Stimulated activated CD4-positive, alpha-beta T cell treated with anti-CD3 and anti-CD28 coated beads, Interleukin-2, amount 100 ng/mL, for 48 hours (primary cell): Measurements from ENCODE around the gene RNASE13.
"Not testable (repeated sequence)": the region's sequence is repeated elsewhere in the genome, so short reads cannot be mapped to it uniquely, and the experiment has no call there.

Experiments used
- DNase-seq, 2 donors: peaks; one replicate each; pipeline ENCODE4 v3.0.0-alpha.2; 2020

RNASE13 gene

DNA sequence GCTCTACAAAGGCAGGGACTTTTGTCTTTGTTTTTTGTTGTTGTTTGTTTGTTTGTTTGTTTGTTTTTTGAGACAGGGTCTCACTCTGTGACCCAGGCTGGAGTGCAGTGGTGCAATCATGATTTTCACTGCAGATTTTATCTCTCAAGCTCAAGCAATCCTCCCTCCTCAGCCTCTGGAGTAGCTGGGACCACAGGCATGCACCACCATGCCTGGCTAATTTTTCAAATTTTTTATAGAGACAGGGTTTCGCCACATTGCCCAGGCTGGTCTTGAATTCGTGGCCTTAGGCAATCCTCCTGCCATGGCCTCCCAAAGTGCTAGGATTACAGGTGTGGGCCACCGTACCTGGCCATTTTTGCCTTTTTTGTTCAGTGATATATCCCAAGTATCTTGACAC is 6.3 kb upstream of the RNASE13 start:
- not testable (repeated sequence) for DNase-seq

DNA sequence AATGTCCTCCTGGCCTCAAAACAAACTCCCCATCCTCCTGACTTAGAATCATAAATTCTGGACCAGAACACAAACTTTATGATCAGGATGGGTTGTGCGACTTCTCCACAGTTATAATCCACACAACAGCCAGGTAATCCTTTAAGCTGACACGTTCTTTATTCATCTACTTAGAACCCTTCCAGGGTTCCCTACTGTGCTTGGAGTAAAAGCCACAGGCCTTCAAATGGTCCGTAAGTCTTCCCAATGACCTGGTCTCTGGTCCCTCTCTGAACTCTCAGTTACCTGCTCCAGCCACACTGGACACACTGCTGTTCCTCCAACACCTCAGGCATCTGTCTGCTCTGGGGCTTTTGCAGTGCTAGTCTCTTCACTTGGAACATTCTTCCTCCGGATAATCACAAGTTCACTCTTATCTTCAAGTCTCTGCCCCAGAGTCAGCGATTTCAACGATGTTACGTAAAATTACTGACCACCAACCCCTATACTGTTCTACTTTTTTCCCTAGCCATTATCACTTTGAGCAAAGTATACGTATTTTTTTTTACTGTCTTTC is 5.8 kb upstream of the RNASE13 start:
- no peak for DNase-seq

DNA sequence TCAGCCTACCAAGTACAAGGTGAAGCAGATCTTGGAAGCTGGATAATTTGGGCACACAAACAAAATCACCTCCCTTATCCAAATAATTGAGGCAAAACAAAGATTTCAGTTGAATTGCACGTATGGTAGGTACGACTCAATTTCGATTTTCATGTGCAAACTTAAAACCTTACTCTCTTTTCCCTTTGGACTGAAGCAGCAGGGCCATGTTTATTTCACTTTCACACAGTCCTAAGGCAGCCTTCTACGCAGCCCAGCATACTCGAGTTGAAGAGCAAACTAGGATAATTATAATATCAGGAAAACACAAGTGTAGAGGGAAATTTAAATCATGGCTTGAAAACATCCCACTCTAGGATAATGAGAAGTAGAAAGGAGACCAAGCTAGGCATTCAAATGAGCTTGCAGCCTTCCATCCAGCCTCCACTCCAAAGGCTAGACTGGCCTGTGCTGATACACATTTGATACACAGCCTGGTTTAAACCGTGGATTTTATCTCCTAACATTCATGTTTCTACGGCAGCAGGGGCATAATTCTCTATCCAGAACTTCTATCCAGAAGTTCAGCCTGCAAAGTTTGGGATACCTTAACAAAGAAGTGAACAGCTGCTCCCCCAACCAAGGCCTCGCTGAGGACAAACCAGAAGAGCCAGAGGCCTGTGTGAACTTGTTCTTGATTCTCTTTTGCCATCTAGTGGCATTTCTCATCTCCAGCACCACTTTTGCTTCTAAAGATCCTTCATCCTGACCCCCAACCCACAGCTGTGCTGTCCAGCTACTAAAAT is 5.2 kb upstream of the RNASE13 start:
- DNase-seq = no peak

DNA sequence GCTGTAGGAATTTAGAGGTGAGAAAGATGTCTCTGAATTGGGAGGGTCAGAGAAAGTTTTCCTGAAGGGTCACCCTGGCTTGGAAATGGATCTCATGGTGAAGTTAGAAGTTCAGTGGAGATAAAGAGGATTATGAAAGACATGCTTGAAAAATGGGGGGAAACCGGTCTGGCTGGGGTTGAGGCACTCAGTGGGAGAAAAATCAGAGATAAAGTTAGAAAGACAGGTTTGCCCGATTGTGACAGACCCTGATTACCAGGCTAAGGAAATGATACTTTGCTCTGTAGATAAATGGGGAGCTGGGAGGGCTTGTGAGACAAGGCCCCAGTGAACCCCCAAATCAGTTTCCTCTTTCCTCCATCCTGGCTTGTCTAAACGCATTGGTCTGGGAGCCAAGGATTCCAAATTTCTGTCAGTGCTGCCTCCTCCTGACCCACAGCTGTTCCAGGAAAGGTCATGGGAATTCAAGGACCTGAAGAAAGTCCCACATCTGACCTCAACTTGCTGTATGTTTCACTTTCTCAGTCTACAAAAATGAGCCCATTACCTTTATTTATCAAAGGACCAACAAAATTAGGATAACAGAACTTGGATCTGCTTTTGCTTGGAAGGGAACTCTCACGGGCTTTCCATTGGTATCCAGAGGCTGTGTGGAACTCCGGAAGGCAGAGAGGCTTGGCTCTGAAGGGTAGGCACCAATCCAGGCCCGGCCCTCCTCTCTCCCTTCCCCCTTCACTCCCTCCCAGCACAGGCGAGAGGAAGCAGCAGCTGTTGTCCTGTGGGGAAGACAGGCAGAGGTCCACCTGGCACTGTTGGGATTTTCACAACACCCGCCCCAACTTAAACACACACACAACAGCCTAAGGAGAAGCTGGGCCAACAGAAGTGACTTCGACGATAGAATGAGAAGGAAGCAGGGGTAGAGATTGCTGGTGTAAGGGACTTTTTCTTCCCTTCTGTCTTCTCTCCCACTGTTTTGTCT is 4.1 kb upstream of the RNASE13 start:
- no peak for DNase-seq

DNA sequence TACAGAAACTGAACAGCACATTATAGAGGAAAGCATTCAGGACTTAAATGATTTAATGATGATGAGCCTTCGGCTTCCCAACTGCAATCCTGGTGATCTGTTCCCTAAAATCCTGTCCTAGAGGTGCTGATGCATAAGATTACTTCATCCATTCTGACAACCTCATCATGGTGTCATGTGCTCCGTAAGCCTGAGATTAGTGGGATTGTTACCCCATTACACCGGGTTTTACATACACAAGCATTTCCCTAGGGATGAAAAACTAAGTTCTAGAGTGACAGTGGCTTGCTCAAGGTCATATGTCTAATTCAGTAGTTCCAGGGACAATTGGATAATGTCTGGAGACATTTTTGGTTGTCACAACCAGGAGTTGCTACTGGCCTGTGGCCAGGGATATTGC is 2.5 kb upstream of the RNASE13 start:
- no peak for DNase-seq

DNA sequence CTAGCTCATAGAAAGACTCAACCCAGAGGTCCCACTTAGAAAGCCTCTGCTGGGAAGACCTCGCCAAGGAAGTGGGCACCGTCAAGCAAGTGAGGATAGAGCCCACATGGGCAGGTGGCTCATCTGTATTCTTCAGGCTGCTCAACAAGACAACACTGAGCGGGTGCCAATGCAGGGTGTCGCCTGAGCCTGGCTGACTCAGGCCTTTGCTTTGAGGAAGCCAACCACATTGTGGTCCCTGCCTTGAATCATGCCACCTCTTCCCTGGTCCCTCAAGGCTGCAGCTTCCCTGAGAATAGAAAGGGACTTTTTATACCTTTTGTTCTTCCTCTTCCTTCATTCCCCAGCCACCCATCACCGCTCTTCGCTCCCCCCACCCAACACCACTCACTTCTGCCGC is 2.1 kb upstream of the RNASE13 start:
- no peak for DNase-seq

DNA sequence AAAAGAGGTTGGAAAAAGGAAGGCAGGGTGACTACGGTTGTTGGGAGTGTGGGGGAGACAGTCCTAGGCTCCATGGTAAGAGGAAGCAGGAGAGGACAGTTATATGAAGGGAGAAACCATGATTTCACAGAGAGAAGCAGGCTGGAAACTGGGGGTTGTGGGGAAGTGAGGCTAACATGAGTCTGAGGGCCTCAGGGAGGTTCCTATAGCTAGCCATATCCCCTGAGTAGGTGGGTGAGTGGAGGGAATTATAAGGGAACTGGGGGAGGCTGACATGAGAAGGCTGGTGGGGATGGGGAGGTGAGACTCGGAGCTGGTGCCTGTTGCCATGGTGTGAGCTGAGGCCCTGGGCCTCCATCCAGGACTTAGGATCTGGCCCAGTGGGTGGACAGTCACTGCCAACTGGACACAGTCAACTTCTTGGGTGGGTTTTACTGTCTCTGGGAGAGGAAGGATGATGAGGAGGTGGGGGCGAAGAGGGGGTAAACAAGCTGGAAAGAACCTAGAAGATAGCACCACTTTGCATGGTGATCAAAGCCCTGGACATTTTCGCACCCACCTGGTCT is 1.4 kb downstream of the RNASE13 start:
- no peak for DNase-seq

DNA sequence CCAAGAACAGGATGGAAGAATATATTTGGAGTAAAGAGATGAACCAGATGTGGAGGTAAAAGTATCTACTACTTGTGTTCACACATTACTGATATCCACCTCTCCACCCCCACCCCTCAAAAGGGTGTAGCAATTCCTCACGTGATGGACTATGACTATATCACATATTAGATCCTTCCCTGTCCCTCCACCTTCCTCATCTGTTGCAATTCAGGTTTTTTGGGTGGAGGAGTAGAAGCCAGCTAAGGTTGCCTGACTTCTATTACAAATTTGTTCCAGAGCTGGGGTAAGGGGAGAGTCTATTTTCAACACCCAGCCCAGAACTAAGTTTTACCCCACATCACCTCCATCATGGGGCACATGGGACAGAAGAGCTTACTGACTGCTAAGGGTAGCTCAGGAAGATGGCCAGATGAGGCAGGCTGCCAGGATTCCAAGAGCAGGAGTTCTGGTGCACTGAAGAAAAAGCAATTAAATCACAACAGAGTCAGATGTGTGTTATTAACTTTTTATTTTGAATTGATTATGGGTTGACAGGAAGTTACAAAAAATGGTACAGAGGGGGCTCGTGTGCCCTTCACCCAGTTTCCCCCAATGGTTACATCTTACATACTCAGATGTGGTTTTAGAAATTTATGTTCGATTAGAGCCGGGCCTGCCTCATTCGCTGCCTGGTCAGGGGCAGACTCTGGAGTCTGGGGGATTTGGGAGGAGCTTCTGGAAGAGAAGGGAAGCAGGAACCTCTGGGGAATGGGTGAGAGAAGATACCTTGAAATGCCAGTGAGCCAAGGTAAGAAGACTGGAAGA is 2.1 kb downstream of the RNASE13 start:
- DNase-seq = no peak

DNA sequence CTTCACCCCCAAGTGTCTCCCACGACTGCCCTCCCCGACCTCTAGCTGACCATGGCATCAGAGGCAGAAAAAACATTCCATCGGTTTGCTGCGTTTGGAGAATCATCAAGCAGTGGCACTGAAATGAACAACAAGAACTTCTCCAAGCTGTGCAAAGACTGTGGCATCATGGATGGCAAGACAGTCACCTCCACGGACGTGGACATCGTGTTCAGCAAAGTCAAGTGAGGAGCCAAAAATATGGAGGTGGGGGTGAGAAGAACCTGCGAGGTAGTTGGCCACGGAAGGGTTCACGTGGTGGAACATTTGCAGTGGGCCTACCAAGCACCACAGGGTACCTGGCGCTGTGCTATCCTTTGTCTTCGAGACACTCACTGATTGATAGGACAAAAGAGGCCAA is 4.1 kb downstream of the RNASE13 start:
- no peak for DNase-seq

DNA sequence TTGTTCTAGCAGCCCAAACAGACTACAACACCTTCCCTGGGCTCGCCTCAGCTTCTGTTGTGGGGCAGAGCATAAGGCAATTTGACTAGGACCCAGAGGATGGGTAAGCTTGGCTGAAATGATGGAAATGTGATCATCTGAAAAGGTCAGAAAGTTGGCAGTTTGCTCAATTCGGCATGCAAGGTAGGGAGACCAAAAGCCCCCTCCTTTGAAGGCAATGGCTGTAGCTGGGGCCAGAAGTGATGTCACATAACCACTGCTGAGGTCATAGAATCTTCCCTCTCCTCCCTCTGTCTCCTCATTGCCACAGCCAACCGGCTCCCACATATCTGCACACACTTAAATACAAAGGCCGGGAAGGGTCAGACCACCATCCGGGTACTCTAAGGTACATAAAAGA is 4.7 kb downstream of the RNASE13 start, which contains the start of gene TPPP2:
Gene TPPP2, plus strand, starts transcription at position 301 of the 400 bp plus-strand sequence. CDS start 365 bp downstream, outside the sequence.
- no peak for DNase-seq

DNA sequence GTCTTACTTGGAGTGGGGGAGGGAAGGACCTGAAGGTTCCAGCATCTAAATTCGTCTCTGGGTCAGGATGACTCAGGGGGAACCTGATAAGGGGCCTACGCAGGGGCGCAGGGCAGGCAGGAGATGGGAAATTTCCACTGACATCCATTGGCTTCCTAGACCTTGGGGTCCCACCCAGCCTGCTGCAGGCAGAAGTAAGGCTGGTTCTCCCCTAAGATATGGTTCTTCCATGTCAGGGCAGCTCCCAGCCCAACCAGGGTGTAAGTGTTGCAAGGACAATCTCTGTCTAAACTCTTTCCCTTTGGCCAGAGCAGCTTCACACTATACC is 7.7 kb downstream of the RNASE13 start:
- no peak for DNase-seq

DNA sequence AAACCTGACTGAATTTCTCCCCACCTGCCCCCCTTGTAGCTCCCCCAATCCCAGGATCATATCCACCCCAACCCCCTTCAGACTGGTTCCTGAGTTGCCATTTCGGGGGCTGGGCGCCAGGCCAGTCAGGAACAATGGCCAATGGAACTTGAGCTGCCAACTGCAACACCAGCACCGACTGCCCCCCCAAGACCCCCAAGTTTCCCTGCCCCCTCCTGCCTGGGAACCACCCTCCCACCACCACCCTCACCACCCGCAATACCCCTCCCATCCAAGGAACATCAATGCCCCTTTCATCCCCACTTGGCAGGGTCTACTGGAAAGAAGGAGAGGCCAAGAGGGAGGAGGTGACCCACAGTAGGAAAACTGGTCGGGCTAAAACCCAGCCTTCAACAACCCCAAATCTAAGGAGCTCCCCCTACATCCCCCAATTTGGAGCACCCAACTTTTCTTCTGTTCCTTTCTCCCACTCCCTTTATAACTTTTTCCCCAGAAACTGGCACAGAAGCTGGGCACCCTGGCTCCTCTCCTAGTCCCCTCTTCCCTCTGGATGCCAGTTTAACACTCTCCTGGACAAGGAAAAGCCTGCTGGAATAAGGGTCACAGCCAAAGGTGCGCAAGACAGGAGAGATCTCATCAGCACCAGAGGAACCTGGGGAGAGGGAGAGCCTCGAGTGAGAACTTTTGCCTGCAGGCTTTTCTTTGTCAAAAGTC is 8.2 kb downstream of the RNASE13 start:
- no peak for DNase-seq

DNA sequence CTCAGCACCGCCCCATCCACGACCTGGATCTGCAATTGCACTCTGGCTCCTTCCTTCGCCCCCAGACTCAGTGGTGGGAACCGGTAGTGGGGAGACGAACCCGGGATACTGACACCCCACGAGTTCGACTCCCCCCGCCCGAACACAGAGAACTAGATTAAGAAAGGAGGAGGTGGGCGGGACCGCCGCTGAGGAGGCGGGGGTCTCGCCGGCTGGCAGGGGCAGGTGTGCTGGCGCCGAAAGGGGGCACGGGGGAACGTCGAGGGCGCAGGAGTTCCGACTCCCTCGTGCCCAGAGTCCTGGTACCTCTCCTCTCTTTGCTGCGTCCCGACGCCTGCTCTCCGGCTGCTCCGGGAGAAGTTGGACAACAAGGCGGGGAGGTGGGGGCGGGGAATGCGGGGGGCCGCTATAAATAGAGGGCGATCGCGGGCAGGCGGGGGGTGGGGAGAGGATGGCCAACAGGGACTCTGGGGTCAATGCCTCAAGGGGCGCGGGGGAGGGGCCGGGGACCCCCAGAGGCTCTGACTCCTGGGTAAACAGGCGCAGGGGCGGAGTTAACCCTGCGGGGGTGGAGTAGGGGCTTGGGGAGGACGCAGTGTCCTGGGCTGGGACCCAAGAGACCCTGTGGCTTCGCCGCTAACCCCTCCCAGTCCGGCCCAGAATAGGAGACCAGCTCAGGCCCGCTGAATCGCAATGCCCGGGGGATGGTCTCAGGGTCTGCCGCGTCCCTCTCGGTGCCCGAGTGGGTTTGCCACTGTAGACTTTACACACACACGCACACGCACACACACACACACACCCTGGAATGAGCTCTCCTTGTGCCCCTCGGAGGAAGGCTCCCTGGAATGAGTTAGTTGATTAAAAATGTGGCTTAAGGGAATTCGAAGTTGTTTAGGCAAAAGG is 9.0 kb downstream of the RNASE13 start:
- no peak for DNase-seq

DNA sequence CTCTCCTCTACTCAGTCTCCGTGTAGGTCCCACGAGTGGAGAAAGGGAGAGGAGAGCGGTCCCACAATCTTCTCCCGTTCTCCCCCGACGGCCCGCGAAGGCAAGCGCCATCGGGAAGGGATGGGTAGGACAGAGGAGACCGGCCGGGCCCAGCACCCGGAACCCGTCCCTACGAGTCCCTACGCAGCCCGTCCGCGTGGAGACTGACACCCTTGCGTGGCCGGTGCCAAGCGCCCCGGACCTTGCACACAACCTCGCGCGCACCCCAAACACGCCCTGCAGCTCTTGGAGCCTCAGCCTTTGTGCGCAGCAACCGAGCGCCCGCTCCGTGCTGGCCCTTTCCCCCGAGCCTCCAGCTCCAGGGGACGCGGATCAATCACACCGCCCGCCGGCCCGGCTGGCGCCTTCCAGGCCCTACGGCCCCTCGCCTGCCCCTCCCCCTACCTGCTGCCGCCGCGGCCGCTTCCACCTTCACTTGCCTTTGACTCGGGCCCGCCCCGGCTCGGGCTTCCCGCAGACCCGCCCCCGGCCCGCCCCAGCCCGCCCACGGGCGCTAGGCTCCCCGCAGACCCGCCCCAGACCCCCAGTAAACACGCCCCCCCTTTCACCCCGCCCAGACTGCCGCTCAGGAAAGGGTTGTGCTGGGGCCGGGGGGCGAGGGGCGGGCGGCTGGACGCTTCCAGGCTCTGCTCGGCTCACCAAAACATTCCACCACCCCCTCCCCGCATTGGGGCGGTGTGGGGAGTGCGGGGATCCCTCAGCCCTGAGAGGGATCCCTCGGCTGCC is 9.8 kb downstream of the RNASE13 start, which contains the start of gene NDRG2:
Gene NDRG2, minus strand, starts transcription at position 477 of the 786 bp plus-strand sequence. CDS start 1,746 bp downstream, outside the sequence.
- peak; percentile 40 to 59 for DNase-seq

DNA sequence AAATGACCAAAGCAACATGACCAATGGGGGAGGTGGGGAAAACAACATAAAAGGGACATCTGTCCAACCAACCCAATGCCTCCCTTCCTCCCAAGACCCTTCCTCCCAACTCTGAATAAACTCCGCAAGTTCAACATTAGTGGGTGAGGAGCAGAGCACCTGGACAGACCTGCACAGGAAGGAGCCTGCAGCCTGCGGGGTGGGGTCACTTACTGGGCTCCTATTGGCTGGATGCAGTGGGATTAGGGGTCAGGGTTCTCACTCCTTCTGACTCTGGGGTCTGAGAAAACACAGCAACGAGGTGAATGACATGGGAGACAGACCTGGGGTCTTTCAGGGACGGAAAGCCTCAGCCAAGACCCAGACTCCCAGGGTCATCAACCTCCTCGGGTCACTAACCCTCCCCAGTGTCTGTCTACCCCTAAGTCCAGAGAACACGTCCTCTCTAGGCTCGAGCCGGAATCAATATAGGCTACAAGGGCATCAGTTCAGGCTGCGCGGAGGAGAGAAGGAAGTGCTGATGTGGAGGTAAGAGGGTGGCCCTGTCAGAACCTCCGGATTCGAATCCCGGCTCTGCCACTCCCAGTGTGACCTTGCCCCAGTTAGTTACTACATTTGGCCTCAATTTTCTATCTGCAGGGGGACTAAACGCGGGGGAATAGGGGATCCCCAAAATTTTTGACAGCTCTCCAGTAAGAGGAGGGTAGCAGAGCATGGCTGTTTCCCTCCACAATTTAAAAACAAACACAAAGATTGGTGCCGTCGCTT is 10.6 kb downstream of the RNASE13 start:
- peak in 1 of 2 donors; percentile 8 for DNase-seq

DNA sequence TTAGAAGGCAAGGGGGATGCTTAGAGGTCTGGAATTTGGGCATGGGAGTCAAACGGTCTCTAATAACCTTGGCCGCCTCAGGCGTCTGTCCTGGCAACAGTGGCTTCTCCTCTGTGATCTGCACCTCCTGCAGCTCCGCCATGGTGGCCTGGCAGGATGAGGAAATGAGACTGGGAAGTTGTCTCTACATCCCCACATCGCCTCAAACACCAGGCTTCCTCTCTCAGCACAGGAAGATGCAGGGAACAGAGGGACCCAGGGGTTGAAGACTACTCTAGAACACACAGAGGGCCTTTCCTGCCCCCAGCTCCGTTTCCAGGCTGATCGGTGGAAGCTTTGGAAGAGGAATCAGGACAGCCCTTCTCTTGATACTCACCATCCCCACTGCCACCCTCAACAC is 11.4 kb downstream of the RNASE13 start:
- no peak for DNase-seq

DNA sequence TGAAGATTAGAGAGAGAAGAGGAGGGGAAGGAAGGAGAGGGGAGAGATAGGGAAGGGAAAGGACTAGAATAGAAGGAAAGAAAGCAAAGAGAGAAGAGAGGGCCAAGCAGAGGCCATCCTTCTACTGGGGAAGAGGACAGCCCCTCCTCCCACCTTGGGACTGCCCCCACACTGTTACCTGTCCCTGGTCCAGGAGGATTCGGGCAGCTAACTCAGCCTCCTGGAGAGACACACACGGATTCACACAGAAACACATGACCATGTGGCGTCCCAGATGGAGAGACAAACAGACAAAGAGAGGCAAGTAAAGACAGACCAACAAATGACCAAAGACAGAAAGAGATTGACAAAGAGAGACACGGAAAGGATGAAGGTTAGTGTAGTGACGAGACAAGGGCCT is 11.9 kb downstream of the RNASE13 start:
- no peak for DNase-seq

DNA sequence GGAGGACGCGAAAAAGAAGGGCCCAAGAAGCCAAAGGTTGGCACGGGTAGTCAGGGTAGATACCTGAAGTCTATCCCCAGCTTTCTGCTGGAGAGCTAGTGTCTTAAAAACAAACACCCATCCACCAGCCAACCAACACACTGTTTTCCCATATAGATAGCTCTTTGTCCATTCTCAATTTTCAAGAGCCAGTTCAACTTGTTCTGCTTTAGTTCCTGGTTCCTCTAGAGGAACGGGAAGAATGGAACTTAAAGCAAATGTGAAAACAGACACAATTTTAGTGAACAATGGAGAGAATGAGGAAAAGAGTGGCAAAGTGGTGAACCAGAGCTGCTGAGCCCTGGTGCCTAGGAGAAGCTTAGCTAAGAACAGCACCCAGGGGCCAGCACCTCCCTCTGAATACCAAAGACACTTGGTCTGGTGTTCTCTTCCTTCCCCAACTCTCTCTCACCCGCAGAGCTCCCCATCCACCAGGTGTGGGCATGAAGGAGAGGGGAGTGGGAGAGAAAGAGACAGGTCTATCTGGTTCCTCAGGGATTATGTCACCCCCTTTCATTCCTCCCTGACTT is 13.5 kb downstream of the RNASE13 start:
- no peak for DNase-seq
